Lung (tissue), 12 donors: Measurements from ENCODE around the gene ARRB2. TPM values are rescaled to one million over a fixed set of nuclear protein-coding genes. Genes with fewer than 3 reads are reported as not detected.

Experiments
- ATAC-seq: fragments of 200-7000 bp; cut with Tn5 transposase; one replicate; pipeline ENCODE4 v1.9.1; 2020; ENCODE audit warnings: moderate number of reproducible peaks; ENCODE audit not compliant: insufficient read depth, low FRiP score
- DNase-seq, 3 donors: peaks; one replicate each; pipeline ENCODE4 v3.0.0-alpha.2; 2013 to 2017
- H3K27ac ChIP-seq, 2 donors: one replicate each; pipeline ENCODE4 v1.5.1; 2013; ENCODE audit warnings: mild to moderate bottlenecking in 2 of 2, moderate library complexity in 2 of 2, control low read depth in 1 of 2, inconsistent platforms in 1 of 2, low read depth in 1 of 2, low read length in 1 of 2
- H3K27me3 ChIP-seq, 3 donors: one replicate each; pipeline ENCODE4 v1.5.1; 2013; ENCODE audit warnings: low read length in 2 of 3; ENCODE audit not compliant: control insufficient read depth in 3 of 3, insufficient read depth in 3 of 3
- H3K36me3 ChIP-seq, 4 donors: one replicate each; pipeline ENCODE4 v1.5.1; 2013; ENCODE audit warnings: low read length in 4 of 4, mild to moderate bottlenecking in 1 of 4, moderate library complexity in 1 of 4; ENCODE audit not compliant: control insufficient read depth in 4 of 4, insufficient read depth in 4 of 4
- H3K4me1 ChIP-seq, 5 donors: one replicate each; pipeline ENCODE4 v1.5.1; 2013; ENCODE audit warnings: low read length in 5 of 5, mild to moderate bottlenecking in 2 of 5, moderate library complexity in 1 of 5; ENCODE audit not compliant: control insufficient read depth in 5 of 5, insufficient read depth in 5 of 5
- H3K4me3 ChIP-seq: one replicate; pipeline ENCODE4 v1.5.1; 2013; ENCODE audit warnings: mild to moderate bottlenecking, control low read depth, moderate library complexity
- H3K9ac ChIP-seq, 2 donors: one replicate each; pipeline ENCODE4 v1.5.1; 2013; ENCODE audit warnings: low read length in 2 of 2, control low read depth in 1 of 2; ENCODE audit not compliant: insufficient read depth in 1 of 2
- H3K9me3 ChIP-seq, 4 donors: one replicate each; pipeline ENCODE4 v1.5.1; 2013; ENCODE audit warnings: low read length in 3 of 4, mild to moderate bottlenecking in 1 of 4, moderate library complexity in 1 of 4; ENCODE audit not compliant: control insufficient read depth in 4 of 4, insufficient read depth in 3 of 4
- CTCF ChIP-seq: IDR thresholded peaks from 2 replicates; pipeline ENCODE4 v1.5.1; 2012; ENCODE audit warnings: mild to moderate bottlenecking; ENCODE audit errors: control extremely low read depth, extremely low read depth
- WGBS, 2 donors: extraction: QIAGEN DNeasy Blood & Tissue Kit; methylation state at CpG; one replicate each; pipeline ENCODE4 v1.1.7; 2013; 5-methylcytosine and 5-hydroxymethylcytosine counted together
- polyA plus RNA-seq, 2 donors: library from polyadenylated mRNA; stranded (reverse); fragments of 200-250 nt; gene quantifications; one replicate each; pipeline ENCODE4 v1.2.1, GENCODE V29; 2013
- total RNA-seq, 2 donors: library from RNA; depleted of rRNA in 1 of 2; stranded (reverse); fragments of >200 nt in 1 of 2; gene quantifications; one replicate each; pipeline ENCODE4 v1.2.1, GENCODE V29; 2014 to 2021
- donor health status: control.
- donor health status: control.
- donor health status: Bipolar disorder and iron deficiency.
- donor health status: healthy.
- donor health status: DM: yes; HTN: yes; CAD: no.

The ARRB2 gene
- total and polyA plus RNA-seq, 4 donors = 27.2 to 222 (median 142) TPM

GRCh38 chr17:4769628-4770027, 59.2 kb downstream of the ARRB2 start:
- no peak for TF ChIP-seq CTCF
- H3K4me3 ChIP-seq = no peak overlapping the region
- no peak overlapping the region for H3K27ac ChIP-seq
- peaks cover 0 to 9% (median 2%) of the 10 kb centered on the region in 3 donors for H3K27me3 ChIP-seq
- no peaks in the 10 kb centered on the region for H3K36me3 ChIP-seq
- H3K9me3 ChIP-seq = no peaks in the 10 kb centered on the region
- H3K9ac ChIP-seq = no peak overlapping the region
- WGBS, 2 donors = 96 to 98% methylated on average over 2 of the region's 2 CpGs
- no peaks in the 10 kb centered on the region for H3K4me1 ChIP-seq
- no peak for DNase-seq
- no peak for ATAC-seq

Other genes with a start within 250 kb of the ARRB2 start
- 10 to 100 TPM; 26.8 to 32.1 TPM for gene SPNS2, start 211.8 kb upstream of the ARRB2 start, total RNA-seq
- 10 to 100 TPM; 53.0 to 60.1 TPM for gene SPNS2, start 211.8 kb upstream of the ARRB2 start, polyA plus RNA-seq
- 10 to 100 TPM; 21.2 to 71.7 TPM for gene MYBBP1A, start 155.2 kb upstream of the ARRB2 start, total RNA-seq
- 10 to 100 TPM; 34.2 to 34.7 TPM for gene MYBBP1A, start 155.2 kb upstream of the ARRB2 start, polyA plus RNA-seq
- gene GGT6, start 150.1 kb upstream of the ARRB2 start, total RNA-seq = 10 to 100 TPM in 1 of 2 donors, 1 to 10 TPM in 1; 8.8 to 12.3 TPM
- gene GGT6, start 150.1 kb upstream of the ARRB2 start, polyA plus RNA-seq = 1 to 10 TPM; 2.8 to 6.1 TPM
- 10 to 100 TPM; 10.9 to 18.1 TPM for gene SMTNL2, start 126.1 kb upstream of the ARRB2 start, total RNA-seq
- 1 to 10 TPM; 1.5 to 3.0 TPM for gene SMTNL2, start 126.1 kb upstream of the ARRB2 start, polyA plus RNA-seq
- 10 to 100 TPM in 1 of 2 donors, 1 to 10 TPM in 1; 7.5 to 14.0 TPM for gene ALOX15, start 69.0 kb upstream of the ARRB2 start, total RNA-seq
- 1 to 10 TPM; 3.3 to 3.8 TPM for gene ALOX15, start 69.0 kb upstream of the ARRB2 start, polyA plus RNA-seq
- gene PELP1, start 6.5 kb upstream of the ARRB2 start, total RNA-seq = 10 to 100 TPM; 26.6 to 53.9 TPM
- 10 to 100 TPM; 21.0 to 28.6 TPM for gene PELP1, start 6.5 kb upstream of the ARRB2 start, polyA plus RNA-seq
- 10 to 100 TPM; 14.3 to 27.3 TPM for gene MED11, start 20.8 kb downstream of the ARRB2 start, total RNA-seq
- 10 to 100 TPM; 31.4 to 48.5 TPM for gene MED11, start 20.8 kb downstream of the ARRB2 start, polyA plus RNA-seq
- gene ZMYND15, start 29.2 kb downstream of the ARRB2 start, total RNA-seq = 1 to 10 TPM; 2.3 to 9.0 TPM
- gene ZMYND15, start 29.2 kb downstream of the ARRB2 start, polyA plus RNA-seq = 1 to 10 TPM; 6.6 to 9.7 TPM
- 100 to 1,000 TPM in 1 of 2 donors, 10 to 100 TPM in 1; 32.7 to 139 TPM for gene CXCL16, start 29.3 kb downstream of the ARRB2 start, total RNA-seq
- gene CXCL16, start 29.3 kb downstream of the ARRB2 start, polyA plus RNA-seq = 100 to 1,000 TPM in 1 of 2 donors, 10 to 100 TPM in 1; 82.3 to 252 TPM
- not detected for gene TM4SF5, start 61.3 kb downstream of the ARRB2 start, total RNA-seq
- not detected for gene TM4SF5, start 61.3 kb downstream of the ARRB2 start, polyA plus RNA-seq
- gene VMO1, start 75.7 kb downstream of the ARRB2 start, total RNA-seq = 10 to 100 TPM in 1 of 2 donors, 1 to 10 TPM in 1; 2.1 to 14.0 TPM
- gene VMO1, start 75.7 kb downstream of the ARRB2 start, polyA plus RNA-seq = 10 to 100 TPM; 21.3 to 21.8 TPM
- gene GLTPD2, start 78.3 kb downstream of the ARRB2 start, total RNA-seq = under 1 TPM in 1 of 2 donors, not detected in 1; 0.34 TPM
- gene GLTPD2, start 78.3 kb downstream of the ARRB2 start, polyA plus RNA-seq = under 1 TPM in 1 of 2 donors, not detected in 1; 0.41 TPM
- 100 to 1,000 TPM in 1 of 2 donors, 10 to 100 TPM in 1; 63.7 to 141 TPM for gene PSMB6, start 85.5 kb downstream of the ARRB2 start, total RNA-seq
- 100 to 1,000 TPM; 172 to 237 TPM for gene PSMB6, start 85.5 kb downstream of the ARRB2 start, polyA plus RNA-seq
- gene PLD2, start 96.5 kb downstream of the ARRB2 start, total RNA-seq = 10 to 100 TPM; 27.1 to 42.3 TPM
- gene PLD2, start 96.5 kb downstream of the ARRB2 start, polyA plus RNA-seq = 10 to 100 TPM; 18.0 to 22.4 TPM
- gene MINK1, start 122.7 kb downstream of the ARRB2 start, total RNA-seq = 10 to 100 TPM; 39.2 to 95.4 TPM
- gene MINK1, start 122.7 kb downstream of the ARRB2 start, polyA plus RNA-seq = 10 to 100 TPM; 36.5 to 62.8 TPM
- gene C17orf107, start 188.9 kb downstream of the ARRB2 start, total RNA-seq = 1 to 10 TPM; 2.8 to 4.5 TPM
- 1 to 10 TPM; 1.3 to 2.7 TPM for gene C17orf107, start 188.9 kb downstream of the ARRB2 start, polyA plus RNA-seq
- gene CHRNE, start 192.5 kb downstream of the ARRB2 start, total RNA-seq = 1 to 10 TPM in 1 of 2 donors, under 1 TPM in 1; 0.77 to 1.2 TPM
- 1 to 10 TPM in 1 of 2 donors, under 1 TPM in 1; 0.61 to 2.3 TPM for gene CHRNE, start 192.5 kb downstream of the ARRB2 start, polyA plus RNA-seq
- under 1 TPM; 0.18 to 0.94 TPM for gene GP1BA, start 221.6 kb downstream of the ARRB2 start, total RNA-seq
- gene GP1BA, start 221.6 kb downstream of the ARRB2 start, polyA plus RNA-seq = 1 to 10 TPM in 1 of 2 donors, under 1 TPM in 1; 0.26 to 1.4 TPM
- gene SLC25A11, start 229.4 kb downstream of the ARRB2 start, total RNA-seq = 10 to 100 TPM; 34.8 to 65.8 TPM
- 10 to 100 TPM; 42.5 to 72.1 TPM for gene SLC25A11, start 229.4 kb downstream of the ARRB2 start, polyA plus RNA-seq
- gene RNF167, start 229.6 kb downstream of the ARRB2 start, total RNA-seq = 100 to 1,000 TPM in 1 of 2 donors, 10 to 100 TPM in 1; 30.8 to 107 TPM
- gene RNF167, start 229.6 kb downstream of the ARRB2 start, polyA plus RNA-seq = 100 to 1,000 TPM in 1 of 2 donors, 10 to 100 TPM in 1; 86.7 to 142 TPM
- 100 to 1,000 TPM; 461 to 827 TPM for gene PFN1, start 237.9 kb downstream of the ARRB2 start, total RNA-seq
- gene PFN1, start 237.9 kb downstream of the ARRB2 start, polyA plus RNA-seq = 1,000 to 10,000 TPM in 1 of 2 donors, 100 to 1,000 TPM in 1; 671 to 2,264 TPM
- 10 to 100 TPM in 1 of 2 donors, 1 to 10 TPM in 1; 3.3 to 10.7 TPM for gene ENO3, start 240.5 kb downstream of the ARRB2 start, total RNA-seq
- 1 to 10 TPM; 7.2 to 9.3 TPM for gene ENO3, start 240.5 kb downstream of the ARRB2 start, polyA plus RNA-seq